GM23338 (cell line): Measurements from ENCODE around the gene VIPR1. TPM values are rescaled to one million over a fixed set of nuclear protein-coding genes. Genes with fewer than 3 reads are reported as not detected.

ENCODE experiments used
- ATAC-seq: fragments of 200-7000 bp; cut with Tn5 transposase; 3 replicates; pipeline ENCODE4 v1.9.1; 2020
- DNase-seq: peaks from one replicate; pipeline ENCODE4 v3.0.0-alpha.2; 2015; ENCODE audit warnings: low spot score
- H2AFZ ChIP-seq: fragments of 200-600 bp; sonication (generic); 2 replicates; pipeline ENCODE4 v1.8.0; 2016; ENCODE audit warnings: antibody characterized with exemption, mild to moderate bottlenecking, moderate library complexity
- H3F3A ChIP-seq: fragments of 200-600 bp; sonication (generic); replicated peaks from 2 replicates; pipeline ENCODE4 v1.8.0; 2017; ENCODE audit warnings: antibody characterized with exemption, mixed run types, low read depth
- H3K27ac ChIP-seq: fragments of 200-600 bp; sonication (generic); 2 replicates; pipeline ENCODE4 v1.6.1; 2016; ENCODE audit warnings: low read depth
- H3K27me3 ChIP-seq: fragments of 200-600 bp; sonication (generic); 2 replicates; pipeline ENCODE4 v1.8.0; 2016; ENCODE audit warnings: mild to moderate bottlenecking, mixed run types, moderate library complexity; ENCODE audit not compliant: insufficient read depth
- H3K36me3 ChIP-seq: fragments of 200-600 bp; sonication (generic); 2 replicates; pipeline ENCODE4 v1.8.0; 2016; ENCODE audit warnings: mild to moderate bottlenecking; ENCODE audit not compliant: insufficient read depth
- H3K4me1 ChIP-seq: fragments of 200-600 bp; sonication (generic); 2 replicates; pipeline ENCODE4 v1.8.0; 2016; ENCODE audit warnings: mild to moderate bottlenecking, moderate library complexity; ENCODE audit not compliant: insufficient read depth
- H3K4me2 ChIP-seq: fragments of 200-600 bp; sonication (generic); 2 replicates; pipeline ENCODE4 v1.7.1; 2017; ENCODE audit warnings: mixed run types
- H3K4me3 ChIP-seq: fragments of 200-600 bp; sonication (generic); 2 replicates; pipeline ENCODE4 v1.6.1; 2016; ENCODE audit warnings: mixed run types
- H3K79me2 ChIP-seq: fragments of 200-600 bp; sonication (generic); replicated peaks from 2 replicates; pipeline ENCODE4 v1.8.0; 2017; ENCODE audit warnings: mild to moderate bottlenecking; ENCODE audit not compliant: insufficient read depth
- H3K9me2 ChIP-seq: fragments of 200-600 bp; sonication (generic); 2 replicates; pipeline ENCODE4 v1.8.0; 2017; ENCODE audit not compliant: insufficient read depth
- H4K20me1 ChIP-seq: fragments of 200-600 bp; sonication (generic); replicated peaks from 2 replicates; pipeline ENCODE4 v1.8.0; 2017; ENCODE audit warnings: mild to moderate bottlenecking; ENCODE audit not compliant: insufficient read depth
- H3K27ac Mint-ChIP-seq: 2 replicates; pipeline ENCODE4 v1.8.0; 2020; ENCODE audit warnings: inconsistent platforms, mild to moderate bottlenecking, moderate library complexity, mixed read lengths
- H3K27me3 Mint-ChIP-seq: 3 replicates; pipeline ENCODE4 v1.8.0; 2022; ENCODE audit warnings: low read depth, mild to moderate bottlenecking, moderate library complexity, mixed read lengths, inconsistent platforms; ENCODE audit not compliant: insufficient read depth, poor library complexity
- H3K36me3 Mint-ChIP-seq: 3 replicates; pipeline ENCODE4 v1.8.0; 2021; ENCODE audit warnings: low read depth, mild to moderate bottlenecking, inconsistent platforms, moderate library complexity, mixed read lengths
- H3K4me1 Mint-ChIP-seq: 3 replicates; pipeline ENCODE4 v1.8.0; 2020; ENCODE audit warnings: mild to moderate bottlenecking, inconsistent platforms, mixed read lengths
- H3K4me3 Mint-ChIP-seq: 3 replicates; pipeline ENCODE4 v1.8.0; 2021; ENCODE audit warnings: moderate library complexity, mild to moderate bottlenecking, inconsistent platforms, mixed read lengths
- H3K9me3 Mint-ChIP-seq: 3 replicates; pipeline ENCODE4 v1.8.0; 2020; ENCODE audit warnings: moderate library complexity, mild to moderate bottlenecking, inconsistent platforms, mixed read lengths
- CREB1 ChIP-seq: fragments of 250-450 bp; sonication (Bioruptor Pico); IDR thresholded peaks from 2 replicates; pipeline ENCODE4 v1.5.0; 2020; ENCODE audit warnings: low read depth, mild to moderate bottlenecking, moderate library complexity
- EZH2 ChIP-seq: fragments of 200-600 bp; sonication (generic); IDR thresholded peaks from one replicate; pipeline ENCODE4 v1.8.0; 2017; ENCODE audit warnings: antibody characterized with exemption, mild to moderate bottlenecking, low read depth; ENCODE audit not compliant: unreplicated experiment
- EZH2phosphoT487 ChIP-seq: fragments of 200-600 bp; sonication (generic); IDR thresholded peaks from one replicate; pipeline ENCODE4 v1.8.1; 2018; ENCODE audit warnings: antibody characterized with exemption; ENCODE audit not compliant: unreplicated experiment
- JUNB ChIP-seq: IDR thresholded peaks from one replicate; pipeline ENCODE4 v1.6.1; 2016; ENCODE audit warnings: antibody characterized with exemption; ENCODE audit not compliant: unreplicated experiment
- NANOG ChIP-seq: IDR thresholded peaks from 2 replicates; pipeline ENCODE4 v1.6.1; 2016; ENCODE audit warnings: antibody characterized with exemption, borderline replicate concordance
- POLR2AphosphoS5 ChIP-seq: IDR thresholded peaks from 2 replicates; pipeline ENCODE4 v1.6.1; 2016; ENCODE audit warnings: antibody characterized with exemption, low read depth
- STAT1 ChIP-seq: IDR thresholded peaks from one replicate; pipeline ENCODE4 v1.6.1; 2016; ENCODE audit warnings: antibody characterized with exemption; ENCODE audit not compliant: unreplicated experiment
- ZNF114 ChIP-seq: fragments of 250-450 bp; sonication (Bioruptor Pico); IDR thresholded peaks from 2 replicates; pipeline ENCODE4 v1.5.0; 2020; ENCODE audit warnings: mild to moderate bottlenecking, moderate library complexity
- ZNF331 ChIP-seq: fragments of 250-450 bp; sonication (Bioruptor Pico); IDR thresholded peaks from 2 replicates; pipeline ENCODE4 v1.5.0; 2020; ENCODE audit warnings: low read depth, mild to moderate bottlenecking, moderate library complexity
- polyA plus RNA-seq: library from polyadenylated mRNA; unstranded; fragments of >200 nt; fragmentation: Nextera tagmentation; extraction: Ambion mirVana; gene quantifications from 2 replicates; pipeline ENCODE4 v1.2.1, GENCODE V29; 2016
- total RNA-seq: library from RNA; depleted of rRNA; stranded (reverse); fragments of >200 nt; shearing (Covaris generic); gene quantifications from 2 replicates; pipeline ENCODE4 v1.2.3, GENCODE V29; 2014
- TF ChIP-seq, protein P1 (sequence below), 2 experiments: fragments of 200-600 bp in 1 of 2; sonication (generic) in 1 of 2; conservative IDR thresholded peaks; 2 replicates each; pipeline versions ENCODE4 v1.5.1 to v1.6.1; 2016 to 2017; ENCODE audit warnings: antibody characterized with exemption in 2 of 2, low read depth in 2 of 2, mild to moderate bottlenecking in 2 of 2, moderate library complexity in 1 of 2
- TF ChIP-seq, protein P2 (sequence below): IDR thresholded peaks from 2 replicates; pipeline ENCODE4 v1.6.1; 2016; ENCODE audit warnings: antibody characterized with exemption
- TF ChIP-seq, protein P3 (sequence below): IDR thresholded peaks from one replicate; pipeline ENCODE4 v1.6.1; 2018; ENCODE audit warnings: antibody characterized with exemption; ENCODE audit not compliant: unreplicated experiment
- TF ChIP-seq, protein P4 (sequence below): fragments of 250-450 bp; sonication (Bioruptor Pico); IDR thresholded peaks from 2 replicates; pipeline ENCODE4 v1.5.0; 2020; ENCODE audit warnings: mild to moderate bottlenecking, moderate library complexity

Gene VIPR1
- total and polyA plus RNA-seq, 2 experiments from 2014 or later = 6.3 to 19.3 TPM

DNA sequence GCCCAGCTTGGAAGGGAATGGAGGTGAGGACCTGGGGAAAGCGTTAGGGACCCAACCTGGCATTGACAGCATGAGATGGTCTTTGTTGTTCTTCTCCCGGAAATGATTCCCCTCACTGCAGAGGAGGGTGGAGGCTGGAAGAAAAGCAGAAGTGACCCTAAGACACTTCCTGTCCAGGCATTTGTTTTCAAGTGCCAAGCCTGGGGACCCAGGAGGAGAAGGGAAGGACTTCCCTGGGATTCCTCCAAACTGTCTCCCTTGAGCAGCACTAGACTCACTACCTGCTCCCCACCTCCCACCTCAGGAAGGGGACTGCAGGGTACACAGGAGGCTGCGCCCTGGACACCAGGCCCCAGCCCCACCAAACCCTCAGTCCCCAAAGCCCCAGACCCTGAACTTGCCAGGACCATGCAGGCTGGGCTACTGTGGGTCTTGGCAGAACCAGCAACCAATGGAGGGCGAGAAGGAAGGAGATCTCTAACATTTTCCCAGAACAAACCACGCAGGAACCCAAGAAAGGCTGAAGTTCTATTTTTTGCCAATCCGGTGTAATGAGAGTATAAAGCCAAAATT is 9.8 kb upstream of the VIPR1 start:
- peaks cover 27% of the 10 kb centered on the region for H3K4me1 Mint-ChIP-seq
- Histone ChIP-seq H3K4me2 (no peak overlapping the region), H3K27ac (no peak overlapping the region), H3K79me2 (no peaks in the 10 kb centered on the region), H3K36me3 (no peaks in the 10 kb centered on the region), H2AFZ (no peak overlapping the region), H4K20me1 (no peaks in the 10 kb centered on the region), H3F3A (no peaks in the 10 kb centered on the region), H3K4me3 (no peak overlapping the region), H3K9me2 (no peaks in the 10 kb centered on the region), H3K27me3 (no peaks in the 10 kb centered on the region), H3K4me1 (0 out of 2 replicates have a peak, but pooled peaks cover 2% of the 10 kb centered on the region)
- no peaks in the 10 kb centered on the region for H3K36me3 Mint-ChIP-seq
- no peaks in the 10 kb centered on the region for H3K9me3 Mint-ChIP-seq
- no peak overlapping the region for H3K27ac Mint-ChIP-seq
- TF ChIP-seq EZH2phosphoT487 (no peak), ZNF331 (CRISPR knock-in tag) (no peak), STAT1 (no peak), EZH2 (no peak), JUNB (no peak), CREB1 (CRISPR knock-in tag) (no peak), ZNF114 (CRISPR knock-in tag) (no peak), POLR2AphosphoS5 (no peak), NANOG (no peak)
- TF ChIP-seq, protein P1, sequence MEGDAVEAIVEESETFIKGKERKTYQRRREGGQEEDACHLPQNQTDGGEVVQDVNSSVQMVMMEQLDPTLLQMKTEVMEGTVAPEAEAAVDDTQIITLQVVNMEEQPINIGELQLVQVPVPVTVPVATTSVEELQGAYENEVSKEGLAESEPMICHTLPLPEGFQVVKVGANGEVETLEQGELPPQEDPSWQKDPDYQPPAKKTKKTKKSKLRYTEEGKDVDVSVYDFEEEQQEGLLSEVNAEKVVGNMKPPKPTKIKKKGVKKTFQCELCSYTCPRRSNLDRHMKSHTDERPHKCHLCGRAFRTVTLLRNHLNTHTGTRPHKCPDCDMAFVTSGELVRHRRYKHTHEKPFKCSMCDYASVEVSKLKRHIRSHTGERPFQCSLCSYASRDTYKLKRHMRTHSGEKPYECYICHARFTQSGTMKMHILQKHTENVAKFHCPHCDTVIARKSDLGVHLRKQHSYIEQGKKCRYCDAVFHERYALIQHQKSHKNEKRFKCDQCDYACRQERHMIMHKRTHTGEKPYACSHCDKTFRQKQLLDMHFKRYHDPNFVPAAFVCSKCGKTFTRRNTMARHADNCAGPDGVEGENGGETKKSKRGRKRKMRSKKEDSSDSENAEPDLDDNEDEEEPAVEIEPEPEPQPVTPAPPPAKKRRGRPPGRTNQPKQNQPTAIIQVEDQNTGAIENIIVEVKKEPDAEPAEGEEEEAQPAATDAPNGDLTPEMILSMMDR (conservative IDR thresholded peaks at IDR 0.05; ENCODE audit: low read depth in 2 of 2) = no peak
- TF ChIP-seq, protein P2, sequence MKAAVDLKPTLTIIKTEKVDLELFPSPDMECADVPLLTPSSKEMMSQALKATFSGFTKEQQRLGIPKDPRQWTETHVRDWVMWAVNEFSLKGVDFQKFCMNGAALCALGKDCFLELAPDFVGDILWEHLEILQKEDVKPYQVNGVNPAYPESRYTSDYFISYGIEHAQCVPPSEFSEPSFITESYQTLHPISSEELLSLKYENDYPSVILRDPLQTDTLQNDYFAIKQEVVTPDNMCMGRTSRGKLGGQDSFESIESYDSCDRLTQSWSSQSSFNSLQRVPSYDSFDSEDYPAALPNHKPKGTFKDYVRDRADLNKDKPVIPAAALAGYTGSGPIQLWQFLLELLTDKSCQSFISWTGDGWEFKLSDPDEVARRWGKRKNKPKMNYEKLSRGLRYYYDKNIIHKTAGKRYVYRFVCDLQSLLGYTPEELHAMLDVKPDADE = no peak
- TF ChIP-seq, protein P3, sequence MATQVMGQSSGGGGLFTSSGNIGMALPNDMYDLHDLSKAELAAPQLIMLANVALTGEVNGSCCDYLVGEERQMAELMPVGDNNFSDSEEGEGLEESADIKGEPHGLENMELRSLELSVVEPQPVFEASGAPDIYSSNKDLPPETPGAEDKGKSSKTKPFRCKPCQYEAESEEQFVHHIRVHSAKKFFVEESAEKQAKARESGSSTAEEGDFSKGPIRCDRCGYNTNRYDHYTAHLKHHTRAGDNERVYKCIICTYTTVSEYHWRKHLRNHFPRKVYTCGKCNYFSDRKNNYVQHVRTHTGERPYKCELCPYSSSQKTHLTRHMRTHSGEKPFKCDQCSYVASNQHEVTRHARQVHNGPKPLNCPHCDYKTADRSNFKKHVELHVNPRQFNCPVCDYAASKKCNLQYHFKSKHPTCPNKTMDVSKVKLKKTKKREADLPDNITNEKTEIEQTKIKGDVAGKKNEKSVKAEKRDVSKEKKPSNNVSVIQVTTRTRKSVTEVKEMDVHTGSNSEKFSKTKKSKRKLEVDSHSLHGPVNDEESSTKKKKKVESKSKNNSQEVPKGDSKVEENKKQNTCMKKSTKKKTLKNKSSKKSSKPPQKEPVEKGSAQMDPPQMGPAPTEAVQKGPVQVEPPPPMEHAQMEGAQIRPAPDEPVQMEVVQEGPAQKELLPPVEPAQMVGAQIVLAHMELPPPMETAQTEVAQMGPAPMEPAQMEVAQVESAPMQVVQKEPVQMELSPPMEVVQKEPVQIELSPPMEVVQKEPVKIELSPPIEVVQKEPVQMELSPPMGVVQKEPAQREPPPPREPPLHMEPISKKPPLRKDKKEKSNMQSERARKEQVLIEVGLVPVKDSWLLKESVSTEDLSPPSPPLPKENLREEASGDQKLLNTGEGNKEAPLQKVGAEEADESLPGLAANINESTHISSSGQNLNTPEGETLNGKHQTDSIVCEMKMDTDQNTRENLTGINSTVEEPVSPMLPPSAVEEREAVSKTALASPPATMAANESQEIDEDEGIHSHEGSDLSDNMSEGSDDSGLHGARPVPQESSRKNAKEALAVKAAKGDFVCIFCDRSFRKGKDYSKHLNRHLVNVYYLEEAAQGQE = no peak
- TF ChIP-seq, protein P4, sequence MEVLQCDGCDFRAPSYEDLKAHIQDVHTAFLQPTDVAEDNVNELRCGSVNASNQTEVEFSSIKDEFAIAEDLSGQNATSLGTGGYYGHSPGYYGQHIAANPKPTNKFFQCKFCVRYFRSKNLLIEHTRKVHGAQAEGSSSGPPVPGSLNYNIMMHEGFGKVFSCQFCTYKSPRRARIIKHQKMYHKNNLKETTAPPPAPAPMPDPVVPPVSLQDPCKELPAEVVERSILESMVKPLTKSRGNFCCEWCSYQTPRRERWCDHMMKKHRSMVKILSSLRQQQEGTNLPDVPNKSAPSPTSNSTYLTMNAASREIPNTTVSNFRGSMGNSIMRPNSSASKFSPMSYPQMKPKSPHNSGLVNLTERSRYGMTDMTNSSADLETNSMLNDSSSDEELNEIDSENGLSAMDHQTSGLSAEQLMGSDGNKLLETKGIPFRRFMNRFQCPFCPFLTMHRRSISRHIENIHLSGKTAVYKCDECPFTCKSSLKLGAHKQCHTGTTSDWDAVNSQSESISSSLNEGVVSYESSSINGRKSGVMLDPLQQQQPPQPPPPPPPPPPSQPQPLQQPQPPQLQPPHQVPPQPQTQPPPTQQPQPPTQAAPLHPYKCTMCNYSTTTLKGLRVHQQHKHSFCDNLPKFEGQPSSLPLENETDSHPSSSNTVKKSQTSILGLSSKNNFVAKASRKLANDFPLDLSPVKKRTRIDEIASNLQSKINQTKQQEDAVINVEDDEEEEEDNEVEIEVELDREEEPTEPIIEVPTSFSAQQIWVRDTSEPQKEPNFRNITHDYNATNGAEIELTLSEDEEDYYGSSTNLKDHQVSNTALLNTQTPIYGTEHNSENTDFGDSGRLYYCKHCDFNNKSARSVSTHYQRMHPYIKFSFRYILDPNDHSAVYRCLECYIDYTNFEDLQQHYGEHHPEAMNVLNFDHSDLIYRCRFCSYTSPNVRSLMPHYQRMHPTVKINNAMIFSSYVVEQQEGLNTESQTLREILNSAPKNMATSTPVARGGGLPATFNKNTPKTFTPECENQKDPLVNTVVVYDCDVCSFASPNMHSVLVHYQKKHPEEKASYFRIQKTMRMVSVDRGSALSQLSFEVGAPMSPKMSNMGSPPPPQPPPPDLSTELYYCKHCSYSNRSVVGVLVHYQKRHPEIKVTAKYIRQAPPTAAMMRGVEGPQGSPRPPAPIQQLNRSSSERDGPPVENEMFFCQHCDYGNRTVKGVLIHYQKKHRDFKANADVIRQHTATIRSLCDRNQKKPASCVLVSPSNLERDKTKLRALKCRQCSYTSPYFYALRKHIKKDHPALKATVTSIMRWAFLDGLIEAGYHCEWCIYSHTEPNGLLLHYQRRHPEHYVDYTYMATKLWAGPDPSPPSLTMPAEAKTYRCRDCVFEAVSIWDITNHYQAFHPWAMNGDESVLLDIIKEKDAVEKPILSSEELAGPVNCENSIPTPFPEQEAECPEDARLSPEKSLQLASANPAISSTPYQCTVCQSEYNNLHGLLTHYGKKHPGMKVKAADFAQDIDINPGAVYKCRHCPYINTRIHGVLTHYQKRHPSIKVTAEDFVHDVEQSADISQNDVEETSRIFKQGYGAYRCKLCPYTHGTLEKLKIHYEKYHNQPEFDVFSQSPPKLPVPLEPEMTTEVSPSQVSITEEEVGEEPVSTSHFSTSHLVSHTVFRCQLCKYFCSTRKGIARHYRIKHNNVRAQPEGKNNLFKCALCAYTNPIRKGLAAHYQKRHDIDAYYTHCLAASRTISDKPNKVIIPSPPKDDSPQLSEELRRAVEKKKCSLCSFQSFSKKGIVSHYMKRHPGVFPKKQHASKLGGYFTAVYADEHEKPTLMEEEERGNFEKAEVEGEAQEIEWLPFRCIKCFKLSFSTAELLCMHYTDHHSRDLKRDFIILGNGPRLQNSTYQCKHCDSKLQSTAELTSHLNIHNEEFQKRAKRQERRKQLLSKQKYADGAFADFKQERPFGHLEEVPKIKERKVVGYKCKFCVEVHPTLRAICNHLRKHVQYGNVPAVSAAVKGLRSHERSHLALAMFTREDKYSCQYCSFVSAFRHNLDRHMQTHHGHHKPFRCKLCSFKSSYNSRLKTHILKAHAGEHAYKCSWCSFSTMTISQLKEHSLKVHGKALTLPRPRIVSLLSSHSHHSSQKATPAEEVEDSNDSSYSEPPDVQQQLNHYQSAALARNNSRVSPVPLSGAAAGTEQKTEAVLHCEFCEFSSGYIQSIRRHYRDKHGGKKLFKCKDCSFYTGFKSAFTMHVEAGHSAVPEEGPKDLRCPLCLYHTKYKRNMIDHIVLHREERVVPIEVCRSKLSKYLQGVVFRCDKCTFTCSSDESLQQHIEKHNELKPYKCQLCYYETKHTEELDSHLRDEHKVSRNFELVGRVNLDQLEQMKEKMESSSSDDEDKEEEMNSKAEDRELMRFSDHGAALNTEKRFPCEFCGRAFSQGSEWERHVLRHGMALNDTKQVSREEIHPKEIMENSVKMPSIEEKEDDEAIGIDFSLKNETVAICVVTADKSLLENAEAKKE (CRISPR knock-in tag) = no peak
- H3K27me3 Mint-ChIP-seq = peaks cover 6% of the 10 kb centered on the region
- no peak for DNase-seq
- no peak overlapping the region for H3K4me3 Mint-ChIP-seq
- ATAC-seq = no peak
